ENCODE data around the gene NPDC1.
"Not testable (repeated sequence)": the region's sequence is repeated elsewhere in the genome, so short reads cannot be mapped to it uniquely, and the experiment has no call there.

The NPDC1 gene

DNA sequence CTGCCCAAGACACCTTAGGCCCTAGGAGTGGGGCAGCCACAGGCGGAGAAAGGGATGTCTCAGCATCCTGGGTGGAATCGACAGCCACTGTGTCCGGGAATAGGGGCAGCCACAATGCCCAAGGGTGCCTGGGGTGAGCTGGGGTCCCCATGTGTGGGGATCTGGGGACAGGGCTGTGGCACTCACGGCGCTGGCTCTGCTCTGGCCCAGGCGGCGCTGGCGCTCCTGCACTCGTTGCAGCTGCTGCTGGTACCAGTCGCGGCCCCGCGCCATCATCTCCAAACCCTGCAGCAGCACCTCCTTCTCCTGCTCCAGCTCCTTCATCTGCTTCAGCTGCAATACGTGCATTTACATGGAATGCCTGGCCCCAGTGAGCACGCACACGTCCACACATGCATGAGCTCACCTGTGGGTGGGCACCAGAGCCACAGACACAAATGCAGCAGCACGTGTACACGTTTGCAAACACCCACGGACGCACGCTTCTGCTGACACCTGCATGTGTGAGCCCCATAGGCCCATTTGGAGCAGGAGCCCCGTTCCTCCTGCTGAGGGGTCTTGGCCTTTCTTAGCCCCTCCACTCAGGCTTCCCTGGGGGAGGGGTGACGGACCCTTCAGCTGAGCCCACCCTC is 19.5 kb upstream of the NPDC1 start:
- POLR2A ChIA-PET, result no interaction called here
- no peak for DNase-seq (ENCODE audit: low read depth, low spot score)
- CTCF ChIA-PET, result interaction anchor here (1.0 to 21.0 kb wide), 10 partner anchors 6 to 278 kb away, joined by 3 to 364 read pairs (median 34); partner anchors contain the start of genes ABCA2, ENTPD2, FUT7 and MAN1B1
- H3K4me3 ChIP-seq (ENCODE audit: low read depth, low read length), result no peak overlapping the region
- TF ChIP-seq, protein P1, sequence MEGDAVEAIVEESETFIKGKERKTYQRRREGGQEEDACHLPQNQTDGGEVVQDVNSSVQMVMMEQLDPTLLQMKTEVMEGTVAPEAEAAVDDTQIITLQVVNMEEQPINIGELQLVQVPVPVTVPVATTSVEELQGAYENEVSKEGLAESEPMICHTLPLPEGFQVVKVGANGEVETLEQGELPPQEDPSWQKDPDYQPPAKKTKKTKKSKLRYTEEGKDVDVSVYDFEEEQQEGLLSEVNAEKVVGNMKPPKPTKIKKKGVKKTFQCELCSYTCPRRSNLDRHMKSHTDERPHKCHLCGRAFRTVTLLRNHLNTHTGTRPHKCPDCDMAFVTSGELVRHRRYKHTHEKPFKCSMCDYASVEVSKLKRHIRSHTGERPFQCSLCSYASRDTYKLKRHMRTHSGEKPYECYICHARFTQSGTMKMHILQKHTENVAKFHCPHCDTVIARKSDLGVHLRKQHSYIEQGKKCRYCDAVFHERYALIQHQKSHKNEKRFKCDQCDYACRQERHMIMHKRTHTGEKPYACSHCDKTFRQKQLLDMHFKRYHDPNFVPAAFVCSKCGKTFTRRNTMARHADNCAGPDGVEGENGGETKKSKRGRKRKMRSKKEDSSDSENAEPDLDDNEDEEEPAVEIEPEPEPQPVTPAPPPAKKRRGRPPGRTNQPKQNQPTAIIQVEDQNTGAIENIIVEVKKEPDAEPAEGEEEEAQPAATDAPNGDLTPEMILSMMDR (IDR thresholded peaks at IDR 0.05; ENCODE audit: insufficient read depth, low read length, missing control alignments), result no peak

DNA sequence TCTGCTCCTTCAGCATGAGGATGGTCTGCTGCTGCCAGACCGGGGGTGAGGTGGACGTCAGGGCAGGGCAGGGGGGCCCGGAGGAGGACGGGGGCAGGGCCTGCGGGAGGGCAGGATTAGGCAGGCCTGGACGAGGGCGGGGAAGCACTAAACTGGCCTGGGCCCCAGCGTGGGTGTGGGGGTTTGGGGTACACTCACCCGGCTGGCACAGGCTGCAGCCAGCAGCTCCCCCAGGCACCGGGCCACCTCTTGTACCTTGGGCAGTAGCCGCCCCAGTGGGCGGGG is 18.8 kb upstream of the NPDC1 start:
- no peak overlapping the region for H3K4me3 ChIP-seq (ENCODE audit: low read depth, low read length)
- TF ChIP-seq, protein P1 (IDR thresholded peaks at IDR 0.05; ENCODE audit: insufficient read depth, low read length, missing control alignments), result no peak
- CTCF ChIA-PET, result interaction anchor here (1.2 to 21.0 kb wide), 16 partner anchors 8 to 287 kb away, joined by 3 to 364 read pairs (median 6); partner anchors contain the start of genes ABCA2, ENTPD2, FUT7 and MAN1B1
- no peak for DNase-seq (ENCODE audit: low read depth, low spot score)
- POLR2A ChIA-PET, result no interaction called here

DNA sequence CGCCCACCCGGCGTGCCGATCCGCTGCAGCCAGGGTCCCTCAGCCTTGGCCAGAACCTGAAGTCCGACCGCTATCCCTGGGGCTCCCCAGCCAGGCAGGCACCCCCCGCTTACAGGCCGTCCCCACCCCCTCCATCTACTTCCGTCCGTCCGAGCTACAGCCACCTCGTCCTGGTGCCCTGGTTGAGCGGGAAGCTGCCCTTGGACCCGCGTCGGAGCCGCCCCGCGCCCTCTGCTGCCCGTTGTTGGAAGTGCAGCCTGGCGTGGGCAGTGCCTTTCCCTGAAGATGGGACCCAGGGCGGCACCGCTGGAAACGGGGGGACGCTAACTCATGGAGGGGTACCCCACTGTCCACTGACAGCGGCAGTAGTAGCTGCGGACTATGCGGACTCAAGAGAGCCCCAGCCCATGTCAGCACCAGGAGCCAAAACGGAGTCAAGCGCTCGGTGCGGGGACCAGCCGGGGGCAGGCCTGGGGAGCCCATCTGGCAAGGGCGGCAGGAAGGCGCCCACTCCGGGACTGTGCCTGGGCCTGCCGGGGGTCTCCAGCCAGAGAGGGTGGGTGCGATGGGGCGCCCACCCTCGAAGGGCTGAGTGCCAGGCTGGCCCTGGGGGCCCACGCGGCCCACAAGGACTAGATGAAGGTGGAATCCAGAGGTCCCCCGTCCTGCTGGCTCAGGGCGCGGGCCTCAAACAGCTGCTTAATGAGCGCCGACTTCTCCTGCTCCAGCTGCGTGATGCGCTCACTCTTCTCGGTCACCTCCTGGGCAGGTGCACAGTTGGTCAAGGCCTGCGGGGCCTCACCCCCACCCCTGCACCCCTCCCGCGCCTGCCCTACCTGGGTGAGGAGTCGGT is 18.3 kb upstream of the NPDC1 start:
- DNase-seq (ENCODE audit: low read depth, low spot score), result no peak
- TF ChIP-seq, protein P1 (IDR thresholded peaks at IDR 0.05; ENCODE audit: insufficient read depth, low read length, missing control alignments), result peak; percentile 98
- ChIA-PET CTCF (interaction anchor here (0.7 to 21.0 kb wide), 21 partner anchors 8 to 286 kb away, joined by 3 to 364 read pairs (median 4); partner anchors contain the start of genes ABCA2, ENTPD2, FUT7 and MAN1B1), POLR2A (interaction anchor here (0.6 kb wide), 1 partner anchor 141 kb away, joined by 4 read pairs; the partner anchor contains the start of gene TMEM203)
- H3K4me3 ChIP-seq (ENCODE audit: low read depth, low read length), result no peak overlapping the region

DNA sequence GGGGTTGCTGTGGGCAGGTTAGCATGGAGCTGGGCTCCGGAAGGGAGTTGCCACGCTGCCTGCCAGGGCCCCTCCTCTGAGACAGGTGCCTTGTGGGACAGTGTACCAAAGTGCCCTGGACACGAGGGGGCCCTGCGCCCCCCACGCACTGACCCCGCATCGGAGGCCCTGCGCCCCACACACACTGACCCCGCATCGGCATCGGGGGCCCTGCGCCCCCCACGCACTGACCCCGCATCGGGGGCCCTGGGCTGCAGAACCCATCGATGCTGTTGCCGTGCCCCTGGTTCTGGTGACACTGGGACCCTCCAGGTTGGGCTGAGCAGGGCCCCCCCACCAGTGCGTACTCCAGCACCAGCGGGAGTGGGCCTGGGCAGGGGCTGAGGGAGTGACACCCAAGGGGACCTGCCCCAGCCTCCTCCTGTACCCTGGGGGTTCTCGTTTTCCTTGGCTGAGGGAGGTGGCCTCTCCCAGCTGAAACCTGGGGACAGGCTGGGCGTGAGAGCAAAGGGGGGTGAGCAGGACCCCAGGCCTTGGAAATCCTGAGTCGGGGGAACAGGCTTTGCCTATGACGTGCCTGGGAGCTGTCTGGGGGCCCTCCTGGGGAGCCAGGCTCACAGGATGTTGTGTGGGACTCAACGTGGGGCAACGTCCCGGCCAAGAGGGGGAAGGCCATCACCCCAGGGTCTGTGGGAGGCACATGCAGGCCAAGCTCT is 17.5 kb upstream of the NPDC1 start:
- no peak overlapping the region for H3K4me3 ChIP-seq (ENCODE audit: low read depth, low read length)
- TF ChIP-seq, protein P1 (IDR thresholded peaks at IDR 0.05; ENCODE audit: insufficient read depth, low read length, missing control alignments), result no peak
- ChIA-PET CTCF (interaction anchor here (0.7 to 21.0 kb wide), 20 partner anchors 9 to 286 kb away, joined by 3 to 364 read pairs (median 4); partner anchors contain the start of genes ABCA2, ENTPD2, FUT7 and MAN1B1), POLR2A (no interaction called here)
- no peak for DNase-seq (ENCODE audit: low read depth, low spot score)

DNA sequence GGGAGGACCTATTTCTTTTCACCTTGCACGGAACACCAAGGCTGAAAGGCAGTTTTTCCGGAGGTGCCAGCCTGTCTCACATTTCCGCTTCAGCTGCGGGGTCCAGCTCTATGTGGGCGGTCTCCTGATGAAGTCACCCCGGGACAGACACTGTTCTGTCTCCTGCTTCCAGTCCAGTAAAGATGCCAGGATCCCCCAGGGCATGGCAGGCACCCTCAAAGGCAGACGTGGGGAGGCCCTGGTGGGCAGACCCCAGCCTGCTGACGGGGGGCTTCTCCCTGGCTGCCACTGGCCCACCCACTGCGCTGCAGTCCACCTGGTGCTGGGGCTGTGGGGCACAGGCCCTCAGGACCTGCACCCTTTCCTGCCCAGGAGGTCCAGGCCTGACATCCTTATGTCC is 16.8 kb upstream of the NPDC1 start:
- H3K4me3 ChIP-seq (ENCODE audit: low read depth, low read length); POLR2A ChIA-PET; DNase-seq (ENCODE audit: low read depth, low spot score): not testable (repeated sequence)
- CTCF ChIA-PET, result interaction anchor here (2.6 to 21.0 kb wide), 5 partner anchors 11 to 276 kb away, joined by 6 to 364 read pairs (median 208); partner anchors contain the start of genes ABCA2, ENTPD2, FUT7 and MAN1B1

DNA sequence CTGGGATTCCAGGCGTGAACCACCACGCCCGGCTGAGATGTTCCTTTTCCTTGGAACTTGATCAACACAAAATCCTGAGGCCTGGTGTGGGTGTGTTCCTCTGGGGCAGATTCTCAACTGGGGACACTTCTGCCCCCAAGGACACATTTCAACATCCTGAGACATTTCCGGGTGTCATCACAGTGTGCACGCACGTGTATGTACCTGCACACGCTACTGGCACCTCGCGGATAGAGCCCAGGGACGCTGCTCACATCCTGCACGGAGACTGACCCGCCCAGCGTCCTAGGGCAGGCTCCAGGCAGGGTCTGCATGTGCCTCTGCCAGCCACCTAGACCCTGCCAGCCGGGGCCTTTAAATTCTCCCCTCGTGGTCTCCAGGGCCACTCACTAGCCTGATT is 16.4 kb upstream of the NPDC1 start:
- no peak overlapping the region for H3K4me3 ChIP-seq (ENCODE audit: low read depth, low read length)
- CTCF ChIA-PET, result interaction anchor here (2.6 to 21.0 kb wide), 5 partner anchors 11 to 275 kb away, joined by 6 to 364 read pairs (median 208); partner anchors contain the start of genes ABCA2, ENTPD2, FUT7 and MAN1B1
- no peak for DNase-seq (ENCODE audit: low read depth, low spot score)
- TF ChIP-seq, protein P1 (IDR thresholded peaks at IDR 0.05; ENCODE audit: insufficient read depth, low read length, missing control alignments), result no peak
- POLR2A ChIA-PET, result no interaction called here
